SK-N-MC (cell line): Measurements from ENCODE around the gene DNAH1.

Experiments used
- FOXP2 ChIP-seq: optimal IDR thresholded peaks from 2 replicates; pipeline ENCODE3; 2011; ENCODE audit warnings: mild to moderate bottlenecking, moderate library complexity; ENCODE audit not compliant: insufficient read depth; ENCODE audit errors: extremely low read length, control extremely low read depth
- POLR2AphosphoS5 ChIP-seq: IDR thresholded peaks from 2 replicates; pipeline ENCODE4 v1.6.1; 2012; ENCODE audit warnings: mild to moderate bottlenecking, low read depth, low read length, borderline replicate concordance

DNA sequence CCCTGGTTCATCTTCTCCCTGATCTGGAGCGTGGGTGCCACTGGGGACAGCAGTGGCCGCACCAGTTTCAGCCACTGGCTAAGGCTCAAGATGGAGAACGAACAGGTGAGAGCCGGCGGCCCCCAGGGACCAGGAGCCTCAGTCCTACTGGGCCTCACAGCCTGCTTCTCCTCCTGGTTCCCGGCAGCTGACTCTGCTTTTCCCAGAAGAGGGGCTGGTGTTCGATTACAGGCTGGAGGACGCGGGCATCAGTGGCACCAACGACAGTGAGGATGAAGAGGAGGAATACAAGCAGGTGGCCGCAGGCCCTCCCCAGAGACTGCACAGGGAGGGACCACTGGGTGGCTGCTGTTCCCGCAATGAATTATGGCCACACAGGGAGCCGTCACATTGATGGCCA, 54.4 kb downstream of the DNAH1 start:
- no peak for TF ChIP-seq POLR2AphosphoS5
- TF ChIP-seq FOXP2, result no peak
